CD4-positive, alpha-beta T cell treated with Interleukin-6 at 100 ng/mL for 8 hours (primary cell): ENCODE data around the gene RNU1-4.
"Not testable (repeated sequence)": the region's sequence is repeated elsewhere in the genome, so short reads cannot be mapped to it uniquely, and the experiment has no call there.

Experiments used
- DNase-seq: peaks from one replicate; pipeline ENCODE4 v3.0.0-alpha.2; 2020; ENCODE audit warnings: mixed read lengths, low spot score

The RNU1-4 gene

DNA sequence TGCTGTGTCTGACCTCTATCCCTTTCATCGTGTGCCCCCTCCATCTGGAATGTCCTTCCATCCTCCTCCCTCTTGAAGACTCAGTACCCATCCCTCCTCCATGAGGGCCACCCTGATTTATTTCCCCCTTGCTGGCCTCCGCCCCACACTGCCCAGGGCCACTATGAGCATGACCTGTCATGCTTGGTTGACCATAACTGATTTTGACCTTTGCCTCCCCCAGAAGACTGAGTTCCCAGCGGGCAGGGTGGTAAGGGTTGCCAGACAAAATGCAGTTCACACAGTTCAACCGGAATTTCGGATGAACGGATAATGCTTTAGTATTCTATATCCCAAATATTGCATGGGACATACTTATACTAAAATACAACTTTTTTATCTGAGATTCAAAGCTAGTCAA is 31.6 kb upstream of the RNU1-4 start:
- not testable (repeated sequence) for DNase-seq

DNA sequence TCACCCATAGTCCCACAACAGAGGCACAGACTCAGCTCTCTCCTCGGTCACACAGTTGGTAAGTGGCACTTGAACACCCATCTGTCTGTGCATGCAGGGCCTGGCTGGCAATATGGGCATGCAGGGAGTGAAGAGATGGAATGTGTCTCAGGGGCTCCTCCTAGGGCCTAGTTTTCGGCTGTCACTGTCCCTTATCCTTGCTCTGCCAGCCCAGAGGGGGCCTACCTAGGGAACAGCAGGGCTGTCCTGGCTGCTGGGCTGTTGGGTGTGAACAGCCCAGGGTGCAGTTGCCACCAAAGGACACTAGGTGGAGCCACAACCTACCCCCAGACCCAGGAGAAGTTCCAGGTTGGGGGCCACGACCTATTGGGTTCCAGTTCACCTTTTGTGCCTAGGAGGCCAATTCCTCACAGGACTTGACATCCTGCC is 30.6 kb upstream of the RNU1-4 start:
- DNase-seq = peak; percentile 35

DNA sequence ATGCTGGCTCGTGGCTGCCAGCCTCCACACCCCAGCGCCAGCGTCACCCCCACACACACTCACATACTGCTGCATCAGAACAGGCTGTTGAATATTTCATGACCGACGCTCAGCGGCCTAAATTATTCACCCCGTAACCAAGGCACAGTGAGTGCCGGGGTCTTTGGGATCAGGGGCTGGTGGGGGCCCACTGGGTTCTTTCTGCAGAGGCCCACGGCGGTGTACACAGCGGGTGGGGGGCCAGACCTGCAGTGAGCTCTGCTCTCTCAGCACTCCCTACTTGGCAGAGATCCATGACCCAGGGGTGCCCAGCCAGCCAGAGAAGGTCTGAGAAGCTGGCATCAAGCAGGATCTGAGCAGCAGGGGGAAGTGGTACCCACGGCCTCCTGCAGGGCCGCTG is 29.7 kb upstream of the RNU1-4 start:
- DNase-seq = not testable (repeated sequence)

DNA sequence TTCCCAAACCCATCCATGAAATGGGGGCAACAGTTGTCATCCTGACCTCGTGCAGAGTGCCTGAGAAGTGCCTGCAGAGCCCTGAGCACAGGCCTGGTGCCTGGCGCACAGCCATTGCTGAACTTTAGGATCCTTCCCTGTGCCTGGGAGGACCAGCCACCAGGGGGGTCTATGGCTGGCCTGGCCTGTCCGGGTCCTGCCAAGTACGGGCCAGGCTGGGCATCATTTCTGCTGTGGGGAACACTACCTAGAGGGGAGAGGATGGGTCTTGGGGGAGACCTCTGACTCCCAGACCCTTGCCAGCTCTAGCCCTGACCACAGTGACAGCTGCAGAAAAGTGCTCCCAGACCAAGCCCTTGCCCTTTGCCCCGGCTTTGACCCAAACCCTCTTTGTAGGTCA is 28.2 kb upstream of the RNU1-4 start:
- DNase-seq = not testable (repeated sequence)

DNA sequence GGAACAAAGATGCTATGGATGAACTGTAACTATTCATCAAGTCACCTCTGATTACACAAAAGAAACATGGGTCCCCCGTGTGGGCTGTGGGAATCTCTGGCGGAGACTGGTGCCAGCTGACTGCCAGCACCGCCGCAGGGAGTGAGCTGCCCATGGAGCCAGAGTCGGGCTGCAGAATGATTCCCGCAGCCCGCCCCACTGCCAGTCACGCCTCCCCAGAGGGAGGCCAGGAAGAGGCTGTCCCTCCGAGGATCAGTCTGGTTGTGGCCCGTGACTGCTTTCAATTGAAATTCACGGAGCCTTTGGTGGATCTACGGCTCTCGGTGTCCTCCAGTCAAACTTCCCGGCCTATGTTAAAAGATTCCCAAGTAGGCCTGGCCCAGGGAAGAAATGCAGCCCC is 27.7 kb upstream of the RNU1-4 start:
- not testable (repeated sequence) for DNase-seq

DNA sequence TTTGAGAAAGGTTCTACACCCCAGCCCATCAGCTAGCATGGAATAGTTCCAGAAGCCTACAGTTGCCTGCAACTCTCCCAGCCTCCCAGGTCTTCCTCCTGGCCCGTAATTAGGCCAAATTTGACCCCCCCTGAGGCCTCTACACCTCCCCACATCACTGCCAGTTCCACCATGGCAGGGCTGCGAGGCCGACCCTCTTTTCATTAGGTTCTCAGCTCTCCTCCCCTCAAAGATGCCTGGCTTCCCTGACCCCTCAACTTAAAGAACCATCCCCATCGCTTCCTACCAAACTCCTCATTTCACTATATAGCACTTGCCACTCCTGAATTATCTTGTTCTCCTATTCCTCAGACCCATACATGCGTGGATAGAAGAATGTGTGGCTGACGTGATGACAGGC is 27.3 kb upstream of the RNU1-4 start:
- not testable (repeated sequence) for DNase-seq

- not testable (repeated sequence) for DNase-seq
These were observed 26.8 kb upstream of the RNU1-4 start for GRCh38 chr1:16713480-16713879.

DNA sequence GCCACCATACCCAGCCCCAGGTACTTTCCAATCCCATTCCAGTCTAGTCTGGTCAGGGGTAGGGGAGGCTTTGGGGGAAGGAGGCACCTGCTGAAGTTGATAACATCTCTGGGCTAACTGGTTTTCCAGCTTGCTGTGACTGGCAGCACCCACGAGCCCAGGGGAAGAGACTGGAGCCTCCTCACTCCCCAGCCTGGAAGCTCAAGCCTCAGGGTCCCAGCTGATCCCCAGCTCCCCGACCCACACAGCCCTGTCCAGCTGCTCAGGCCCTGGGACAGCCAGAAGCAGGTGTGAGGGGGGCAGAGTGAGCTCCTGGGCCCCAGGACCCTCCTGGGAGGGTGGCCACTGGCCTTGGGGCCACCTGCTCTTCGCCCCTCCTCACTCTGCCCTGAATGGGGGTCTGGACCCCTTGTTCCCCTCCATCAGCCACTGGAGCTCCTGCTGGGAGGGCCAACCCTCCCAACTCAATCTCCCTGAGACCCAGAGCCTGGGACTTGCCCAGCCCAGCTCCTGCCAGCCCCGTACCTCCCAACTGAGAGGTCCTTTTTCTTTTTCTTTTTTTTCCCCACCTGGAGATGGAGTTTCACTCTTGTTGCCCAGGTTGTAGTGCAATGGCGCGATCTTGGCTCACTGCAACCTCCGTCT is 23.5 kb upstream of the RNU1-4 start:
- no peak for DNase-seq

DNA sequence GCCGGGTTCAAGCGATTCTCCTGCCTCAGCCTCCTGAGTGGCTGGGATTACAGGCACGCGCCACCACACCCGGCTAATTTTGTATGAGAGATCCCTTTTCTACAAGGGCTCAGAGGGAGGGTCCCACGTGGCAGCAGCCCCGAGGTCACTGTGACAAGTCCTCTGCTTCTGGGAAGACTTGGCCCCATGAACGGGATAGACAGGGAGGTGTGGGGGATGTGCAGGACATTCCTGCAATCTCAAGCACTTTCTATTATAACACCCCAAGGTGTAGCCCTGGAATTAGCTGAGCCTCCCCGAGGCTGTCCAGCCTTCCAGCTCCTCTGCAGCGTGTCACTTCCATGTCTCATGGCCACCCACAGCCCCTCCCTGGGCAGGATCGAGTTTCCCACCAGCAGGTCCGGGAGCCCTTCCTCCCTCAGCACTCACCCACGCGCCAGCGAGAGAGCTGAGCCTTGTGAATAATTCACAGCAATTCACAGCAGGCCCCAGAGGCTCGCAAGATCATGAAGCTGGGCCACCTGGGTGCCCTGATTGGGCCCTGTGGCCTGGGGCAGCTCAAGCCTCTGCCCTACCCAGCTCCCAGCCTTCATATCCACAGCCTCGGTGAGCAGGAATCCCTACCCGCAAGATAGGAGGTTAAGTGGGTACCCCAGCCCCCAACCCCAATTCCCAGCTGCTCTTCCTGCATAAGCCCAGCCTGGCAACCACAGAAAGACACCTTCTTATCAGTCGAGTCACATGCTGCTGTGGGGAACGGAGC is 22.8 kb upstream of the RNU1-4 start:
- no peak for DNase-seq

GRCh38 chr1:16718099-16718907 is 22.0 kb upstream of the RNU1-4 start:
- DNase-seq = not testable (repeated sequence)

GRCh38 chr1:16718908-16719533 is 21.3 kb upstream of the RNU1-4 start:
- DNase-seq = no peak

DNA sequence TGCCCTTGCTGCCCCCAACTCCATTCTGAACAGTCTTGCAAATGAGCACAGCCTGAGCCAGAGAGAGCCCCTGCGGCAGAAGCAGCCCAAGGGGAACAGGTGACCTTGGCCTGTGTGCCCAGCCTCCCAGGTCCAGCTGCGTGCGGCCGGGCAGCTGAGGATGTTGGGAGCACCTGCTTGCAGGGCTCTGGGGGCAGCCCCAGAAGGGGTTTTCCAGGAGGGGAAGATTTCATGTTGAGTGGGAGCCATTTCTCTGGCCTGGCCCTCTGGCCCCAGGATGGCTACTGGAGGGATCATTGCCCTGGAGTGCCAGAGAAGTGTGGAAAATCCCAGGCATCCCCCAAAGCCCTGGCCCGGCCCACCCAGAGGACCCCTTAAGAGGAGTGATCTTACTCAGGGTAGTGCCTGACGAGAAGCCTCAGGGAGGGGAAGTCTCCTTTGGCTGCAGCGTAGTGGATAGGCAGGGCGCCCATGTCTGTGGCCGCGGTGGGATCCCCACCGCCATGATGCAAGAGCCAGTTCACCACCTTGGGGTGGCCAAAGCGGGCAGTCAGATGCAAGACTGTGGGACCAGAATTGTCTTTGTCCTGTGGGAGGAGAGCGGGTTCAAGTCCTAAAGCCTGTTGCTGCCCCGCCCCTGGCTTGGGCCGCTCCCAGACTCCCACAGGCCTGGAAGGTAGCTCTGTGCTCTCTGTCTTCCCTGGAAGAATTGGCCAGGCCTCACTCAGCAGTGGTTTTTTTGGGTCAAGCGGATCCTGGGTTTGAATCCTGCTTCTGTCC is 20.6 kb upstream of the RNU1-4 start:
- DNase-seq = peak; percentile 5

GRCh38 chr1:16720351-16721223 is 19.7 kb upstream of the RNU1-4 start:
- DNase-seq = no peak

DNA sequence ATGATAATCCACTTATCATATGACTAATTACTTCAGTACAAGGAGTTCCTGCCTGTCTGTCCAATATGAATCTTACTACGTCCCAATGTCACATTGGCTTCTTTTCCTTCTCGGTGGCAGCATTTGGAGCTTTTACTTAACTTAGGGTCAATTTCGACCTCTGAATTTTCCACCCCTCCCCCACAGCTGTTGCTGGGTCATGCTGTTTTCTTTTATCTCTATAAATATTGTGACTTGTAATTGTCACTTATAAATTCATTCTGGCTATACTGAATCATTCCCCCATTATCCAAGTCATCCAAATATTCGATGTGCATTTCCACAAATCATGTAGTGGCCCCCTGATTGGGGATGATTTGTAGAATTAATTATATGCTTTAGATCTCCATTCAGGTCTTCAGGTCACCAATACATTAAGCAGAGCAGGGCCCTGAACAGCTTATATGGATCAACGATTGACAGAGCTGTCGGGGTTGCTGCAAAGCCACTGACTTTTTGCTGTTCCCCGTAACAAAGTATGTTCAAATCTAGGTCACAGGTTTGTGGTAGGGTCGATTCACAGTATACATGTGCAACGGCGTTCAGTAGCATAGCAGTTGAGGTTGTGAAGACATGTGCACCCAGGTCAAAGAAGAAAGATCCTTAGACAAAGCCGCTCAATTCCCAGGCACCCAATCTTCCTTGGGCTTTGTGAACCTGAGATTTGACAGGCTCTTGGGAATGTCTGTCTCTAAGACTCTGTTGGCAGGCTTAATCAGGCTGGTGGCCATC is 18.3 kb upstream of the RNU1-4 start:
- no peak for DNase-seq

DNA sequence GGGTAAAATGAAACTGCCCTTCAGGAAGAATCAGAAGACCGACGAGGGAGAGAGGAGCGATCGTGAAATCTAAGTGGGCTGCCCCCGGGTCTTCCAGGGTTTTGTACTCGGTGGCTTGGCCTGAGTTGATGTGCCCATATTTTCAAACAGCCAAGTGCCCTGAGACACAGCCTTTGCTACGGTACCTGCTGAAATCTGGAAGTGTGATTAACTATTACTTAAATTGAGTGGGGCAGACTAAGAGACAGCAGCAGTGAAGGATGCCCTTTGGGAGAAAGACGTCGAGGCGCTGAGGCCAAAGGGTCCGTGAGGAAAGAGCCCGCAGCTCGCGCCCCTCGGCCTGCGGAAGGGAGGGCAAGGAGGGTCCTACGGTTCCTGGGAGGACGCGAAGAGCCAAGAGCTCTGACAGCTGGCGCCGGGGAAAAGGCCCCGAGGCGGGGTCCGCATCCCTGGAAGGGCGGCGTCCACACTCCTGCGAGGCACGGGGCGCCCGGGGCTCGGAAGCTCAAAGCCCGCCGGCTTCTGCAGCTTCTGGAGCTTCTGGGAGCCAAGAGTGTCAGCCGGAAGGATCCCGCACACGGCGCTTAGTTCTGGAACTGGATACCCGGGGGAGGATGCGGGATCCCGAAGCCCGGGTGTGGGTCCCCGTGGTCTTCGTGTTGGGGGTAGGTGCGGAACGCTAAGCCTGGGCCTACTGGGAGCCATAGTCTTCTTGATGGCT is 15.4 kb upstream of the RNU1-4 start:
- DNase-seq = peak; percentile 4

DNA sequence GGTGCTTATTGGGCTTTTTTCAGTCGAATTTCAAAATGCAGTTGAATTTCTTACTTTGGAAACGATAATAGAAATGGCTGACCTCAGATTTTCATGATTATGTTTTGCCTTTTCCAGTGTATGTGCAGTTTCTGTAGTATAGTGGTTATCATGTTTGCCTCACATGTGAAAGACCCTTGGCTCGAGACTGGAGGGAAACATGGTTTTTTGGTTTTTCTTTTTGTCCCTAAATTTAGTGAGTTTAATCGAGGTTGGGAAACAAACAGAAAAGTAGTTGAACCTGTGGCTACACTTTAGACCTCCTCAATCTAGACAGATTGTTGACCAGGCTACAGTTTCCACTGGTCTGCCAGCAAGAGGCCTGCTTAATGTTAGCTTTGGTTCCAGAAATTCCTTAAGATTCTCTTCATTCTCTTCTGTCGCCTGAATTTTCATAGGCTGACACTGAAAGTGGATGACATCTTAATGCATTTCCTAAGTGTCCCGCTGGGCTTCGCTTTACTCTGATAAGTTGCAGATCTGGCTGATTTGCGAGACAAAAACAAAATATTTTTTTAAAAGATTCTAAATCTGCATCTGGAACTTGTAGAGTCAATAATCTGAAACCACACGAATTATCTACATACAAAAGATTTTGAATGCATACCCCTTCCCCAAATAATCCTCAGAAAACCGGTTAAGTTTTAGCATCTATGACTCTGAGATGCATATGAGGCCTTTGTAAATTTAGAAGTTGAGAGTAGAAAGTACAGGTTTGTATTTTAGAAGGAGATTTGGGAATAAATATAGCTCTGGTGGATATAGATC is 14.7 kb upstream of the RNU1-4 start:
- peak; percentile 1 for DNase-seq

GRCh38 chr1:16727190-16728111 is 12.9 kb upstream of the RNU1-4 start:
- peak; percentile 62 for DNase-seq
